Vagina (tissue), 2 donors: Measurements from ENCODE around the gene RGS2. TPM values are rescaled to one million over a fixed set of nuclear protein-coding genes. Genes with fewer than 3 reads are reported as not detected.

Source experiments
- DNase-seq, 2 donors: peaks; one replicate each; pipeline ENCODE4 v3.0.0-alpha.2; 2017; ENCODE audit errors: extremely low spot score in 2 of 2
- H3K27ac ChIP-seq: fragments of 200-600 bp; sonication (generic); one replicate; pipeline ENCODE4 v1.5.1; 2019
- H3K27me3 ChIP-seq: fragments of 200-600 bp; sonication (generic); one replicate; pipeline ENCODE4 v1.5.1; 2019
- H3K36me3 ChIP-seq, 2 donors: fragments of 200-600 bp; sonication (generic); one replicate each; pipeline ENCODE4 v1.5.1; 2017 to 2019
- H3K4me1 ChIP-seq: fragments of 200-600 bp; sonication (generic); one replicate; pipeline ENCODE4 v1.5.1; 2019
- H3K4me3 ChIP-seq, 2 donors: fragments of 200-600 bp; sonication (generic); 1 replicate in 1 of 2; 2 replicates in 1 of 2; pipeline ENCODE4 v1.5.1; 2016 to 2019
- H3K9me3 ChIP-seq: fragments of 200-600 bp; sonication (generic); one replicate; pipeline ENCODE4 v1.5.1; 2019
- CTCF ChIP-seq, 3 experiments: fragments of 450-650 bp in 2 of 3; fragments of 200-600 bp in 1 of 3; sonication (generic) in 1 of 3; IDR thresholded peaks; one replicate each; pipeline ENCODE4 v1.5.1; 2017 to 2019; ENCODE audit warnings: antibody characterized with exemption in 3 of 3, mild to moderate bottlenecking in 2 of 3, moderate library complexity in 2 of 3
- POLR2A ChIP-seq, 2 donors: fragments of 450-650 bp; IDR thresholded peaks; one replicate each; pipeline ENCODE4 v1.6.1; 2017; ENCODE audit warnings: antibody characterized with exemption in 2 of 2, mild to moderate bottlenecking in 2 of 2, moderate library complexity in 2 of 2
- POLR2AphosphoS5 ChIP-seq, 2 donors: sonication (generic); formaldehyde crosslinking; IDR thresholded peaks; one replicate each; pipeline ENCODE4 v1.9.0; 2017; ENCODE audit warnings: antibody characterized with exemption in 2 of 2, mild to moderate bottlenecking in 2 of 2, low read depth in 1 of 2; ENCODE audit not compliant: insufficient read depth in 1 of 2
- intact Hi-C: fragments of 100-400 bp; cut with DNase I; formaldehyde crosslinking; loops from one replicate; pipeline ENCODE4 v1.15.1; 2023
- total RNA-seq: library from RNA; depleted of rRNA; stranded (reverse); fragments of >200 nt; gene quantifications from one replicate; pipeline ENCODE4 v1.2.3, GENCODE V29; 2016

RGS2 gene
- total RNA-seq, 1 donor from 2014 or later, result 100 TPM

GRCh38 chr1:192783791-192784190, 25.0 kb upstream of the RGS2 start:
- no peak overlapping the region for H3K27ac ChIP-seq
- H3K9me3 ChIP-seq, result no peaks in the 10 kb centered on the region
- no peak overlapping the region for H3K4me3 ChIP-seq
- no peaks in the 10 kb centered on the region for H3K4me1 ChIP-seq
- no peak for DNase-seq
- intact Hi-C loops, result no loop called here
- no peak for TF ChIP-seq POLR2AphosphoS5 (IDR thresholded peaks at IDR 0.05; ENCODE audit: insufficient read depth in 1 of 2, low read depth in 1 of 2)
- TF ChIP-seq CTCF (IDR thresholded peaks at IDR 0.05), result no peak
- TF ChIP-seq POLR2A (IDR thresholded peaks at IDR 0.05), result no peak
- H3K27me3 ChIP-seq, result no peaks in the 10 kb centered on the region
- H3K36me3 ChIP-seq, result no peaks in the 10 kb centered on the region

GRCh38 chr1:192784397-192784796, 24.4 kb upstream of the RGS2 start:
- intact Hi-C loops, result no loop called here
- no peaks in the 10 kb centered on the region for H3K27me3 ChIP-seq
- TF ChIP-seq POLR2A (IDR thresholded peaks at IDR 0.05) (no peak), POLR2AphosphoS5 (IDR thresholded peaks at IDR 0.05; ENCODE audit: insufficient read depth in 1 of 2, low read depth in 1 of 2) (no peak), CTCF (IDR thresholded peaks at IDR 0.05) (no peak)
- H3K4me3 ChIP-seq, result no peak overlapping the region
- DNase-seq, result no peak
- no peaks in the 10 kb centered on the region for H3K36me3 ChIP-seq
- no peaks in the 10 kb centered on the region for H3K4me1 ChIP-seq
- H3K27ac ChIP-seq, result no peak overlapping the region
- H3K9me3 ChIP-seq, result no peaks in the 10 kb centered on the region

- no peak overlapping the region for H3K27ac ChIP-seq
These were observed 22.3 kb upstream of the RGS2 start for GRCh38 chr1:192786576-192786975.

GRCh38 chr1:192787914-192788585, 20.8 kb upstream of the RGS2 start:
- no peak for TF ChIP-seq POLR2A (IDR thresholded peaks at IDR 0.05)
- no peak for TF ChIP-seq POLR2AphosphoS5 (IDR thresholded peaks at IDR 0.05; ENCODE audit: insufficient read depth in 1 of 2, low read depth in 1 of 2)
- TF ChIP-seq CTCF (IDR thresholded peaks at IDR 0.05), result no peak
- no peak for DNase-seq
- no peak overlapping the region for H3K27ac ChIP-seq

More at GRCh38 chr1:192786576-192786975, 22.3 kb upstream of the RGS2 start:
- Histone ChIP-seq H3K36me3 (no peaks in the 10 kb centered on the region), H3K4me1 (no peaks in the 10 kb centered on the region), H3K4me3 (no peak overlapping the region), H3K27me3 (no peaks in the 10 kb centered on the region), H3K9me3 (no peaks in the 10 kb centered on the region)
- DNase-seq, result no peak
- intact Hi-C loops, result no loop called here
- TF ChIP-seq CTCF (IDR thresholded peaks at IDR 0.05), result no peak
- no peak for TF ChIP-seq POLR2AphosphoS5 (IDR thresholded peaks at IDR 0.05; ENCODE audit: insufficient read depth in 1 of 2, low read depth in 1 of 2)
- TF ChIP-seq POLR2A (IDR thresholded peaks at IDR 0.05), result no peak

GRCh38 chr1:192789871-192790270, 19.0 kb upstream of the RGS2 start:
- Histone ChIP-seq H3K9me3 (no peaks in the 10 kb centered on the region), H3K27me3 (no peaks in the 10 kb centered on the region), H3K4me1 (no peaks in the 10 kb centered on the region), H3K36me3 (no peaks in the 10 kb centered on the region), H3K4me3 (no peak overlapping the region), H3K27ac (no peak overlapping the region)
- no peak for TF ChIP-seq CTCF (IDR thresholded peaks at IDR 0.05)
- TF ChIP-seq POLR2AphosphoS5 (IDR thresholded peaks at IDR 0.05; ENCODE audit: insufficient read depth in 1 of 2, low read depth in 1 of 2), result no peak
- TF ChIP-seq POLR2A (IDR thresholded peaks at IDR 0.05), result no peak
- DNase-seq, result no peak
- intact Hi-C loops, result no loop called here

More at GRCh38 chr1:192787914-192788585, 20.8 kb upstream of the RGS2 start:
- H3K4me1 ChIP-seq, result no peaks in the 10 kb centered on the region
- no peaks in the 10 kb centered on the region for H3K27me3 ChIP-seq
- no peaks in the 10 kb centered on the region for H3K36me3 ChIP-seq
- H3K4me3 ChIP-seq, result no peak overlapping the region
- intact Hi-C loops, result no loop called here
- H3K9me3 ChIP-seq, result no peaks in the 10 kb centered on the region
